ENCODE measurements around the gene IDH1. TPM values are rescaled to one million over a fixed set of nuclear protein-coding genes. Genes with fewer than 3 reads are reported as not detected.

IDH1 gene
- total and polyA plus RNA-seq, 7 experiments from 2014 or later = 1.8 to 26.4 (median 16.0) TPM

- H3K27ac Mint-ChIP-seq = peak overlapping the region in 4 of 9 donors; percentile 0 to 58 (median 40)
- H3K4me1 Mint-ChIP-seq = peaks cover 17 to 60% (median 55%) of the 10 kb centered on the region in 7 donors
- Histone ChIP-seq H3K9me3 (ENCODE audit: control insufficient read depth in 2 of 3, low read length in 3 of 3) (no peaks in the 10 kb centered on the region), H3K4me3 (ENCODE audit: low read length) (no peak overlapping the region), H3K36me3 (ENCODE audit: control insufficient read depth in 2 of 3, insufficient read depth in 3 of 3, low read length in 3 of 3) (peaks cover 5 to 35% (median 6%) of the 10 kb centered on the region in 3 experiments), H3K27ac (ENCODE audit: low read depth, low read length) (no peak overlapping the region), H3K4me1 (ENCODE audit: control insufficient read depth in 2 of 2, insufficient read depth in 2 of 2, low read length in 2 of 2) (peaks cover 0 to 3% of the 10 kb centered on the region in 2 donors), H3K27me3 (ENCODE audit: control insufficient read depth in 2 of 2, insufficient read depth in 2 of 2, low read length in 2 of 2) (no peaks in the 10 kb centered on the region)
- peaks cover 23 to 74% (median 54%) of the 10 kb centered on the region in 5 donors for H3K36me3 Mint-ChIP-seq
- CTCF ChIA-PET = no interaction called here
- ATAC-seq (no peak), DNase-seq (no peak)
- POLR2A ChIA-PET = no interaction called here
- no peaks in the 10 kb centered on the region for H3K27me3 Mint-ChIP-seq
- H3K4me3 Mint-ChIP-seq = no peak overlapping the region
- peaks cover 0 to 12% (median 5%) of the 10 kb centered on the region in 11 donors for H3K9me3 Mint-ChIP-seq
- intact Hi-C loops (cut with micrococcal nuclease) = no loop called here
These were observed 39.7 kb upstream of the IDH1 start for GRCh38 chr2:208294482-208295024.

GRCh38 chr2:208285853-208286252, 31.0 kb upstream of the IDH1 start:
- peaks cover 0 to 13% (median 6%) of the 10 kb centered on the region in 11 donors for H3K9me3 Mint-ChIP-seq
- ChIA-PET POLR2A (no interaction called here), CTCF (no interaction called here)
- Histone ChIP-seq H3K9me3 (ENCODE audit: control insufficient read depth in 2 of 3, low read length in 3 of 3) (no peaks in the 10 kb centered on the region), H3K27me3 (ENCODE audit: control insufficient read depth in 2 of 2, insufficient read depth in 2 of 2, low read length in 2 of 2) (no peaks in the 10 kb centered on the region), H3K27ac (ENCODE audit: low read depth, low read length) (no peak overlapping the region), H3K4me3 (ENCODE audit: low read length) (no peak overlapping the region), H3K36me3 (ENCODE audit: control insufficient read depth in 2 of 3, insufficient read depth in 3 of 3, low read length in 3 of 3) (peaks cover 5 to 63% (median 15%) of the 10 kb centered on the region in 3 experiments), H3K4me1 (ENCODE audit: control insufficient read depth in 2 of 2, insufficient read depth in 2 of 2, low read length in 2 of 2) (no peaks in the 10 kb centered on the region)
- H3K4me1 Mint-ChIP-seq = peaks cover 6 to 15% (median 11%) of the 10 kb centered on the region in 7 donors
- intact Hi-C loops (cut with micrococcal nuclease) = no loop called here
- no peaks in the 10 kb centered on the region for H3K27me3 Mint-ChIP-seq
- ATAC-seq (no peak), DNase-seq (no peak)
- no peak overlapping the region for H3K27ac Mint-ChIP-seq
- peaks cover 18 to 70% (median 53%) of the 10 kb centered on the region in 5 donors for H3K36me3 Mint-ChIP-seq
- H3K4me3 Mint-ChIP-seq = no peak overlapping the region

GRCh38 chr2:208280933-208281332, 26.1 kb upstream of the IDH1 start:
- Histone ChIP-seq H3K4me1 (ENCODE audit: control insufficient read depth in 2 of 2, insufficient read depth in 2 of 2, low read length in 2 of 2) (no peaks in the 10 kb centered on the region), H3K4me3 (ENCODE audit: low read length) (no peak overlapping the region), H3K36me3 (ENCODE audit: control insufficient read depth in 2 of 3, insufficient read depth in 3 of 3, low read length in 3 of 3) (peaks cover 17 to 74% (median 21%) of the 10 kb centered on the region in 3 experiments), H3K27me3 (ENCODE audit: control insufficient read depth in 2 of 2, insufficient read depth in 2 of 2, low read length in 2 of 2) (no peaks in the 10 kb centered on the region), H3K9me3 (ENCODE audit: control insufficient read depth in 2 of 3, low read length in 3 of 3) (no peaks in the 10 kb centered on the region), H3K27ac (ENCODE audit: low read depth, low read length) (no peak overlapping the region)
- H3K27ac Mint-ChIP-seq = peak overlapping the region in 6 of 9 donors; percentile 3 to 47 (median 40)
- DNase-seq (no peak), ATAC-seq (no peak)
- H3K27me3 Mint-ChIP-seq = no peaks in the 10 kb centered on the region
- intact Hi-C loops (cut with micrococcal nuclease) = no loop called here
- peaks cover 12 to 75% (median 65%) of the 10 kb centered on the region in 5 donors for H3K36me3 Mint-ChIP-seq
- ChIA-PET POLR2A (no interaction called here), CTCF (no interaction called here)
- no peak overlapping the region for H3K4me3 Mint-ChIP-seq
- H3K4me1 Mint-ChIP-seq = peaks cover 7 to 37% (median 23%) of the 10 kb centered on the region in 7 donors
- H3K9me3 Mint-ChIP-seq = peaks cover 0 to 2% (median 0%) of the 10 kb centered on the region in 11 donors

DNA sequence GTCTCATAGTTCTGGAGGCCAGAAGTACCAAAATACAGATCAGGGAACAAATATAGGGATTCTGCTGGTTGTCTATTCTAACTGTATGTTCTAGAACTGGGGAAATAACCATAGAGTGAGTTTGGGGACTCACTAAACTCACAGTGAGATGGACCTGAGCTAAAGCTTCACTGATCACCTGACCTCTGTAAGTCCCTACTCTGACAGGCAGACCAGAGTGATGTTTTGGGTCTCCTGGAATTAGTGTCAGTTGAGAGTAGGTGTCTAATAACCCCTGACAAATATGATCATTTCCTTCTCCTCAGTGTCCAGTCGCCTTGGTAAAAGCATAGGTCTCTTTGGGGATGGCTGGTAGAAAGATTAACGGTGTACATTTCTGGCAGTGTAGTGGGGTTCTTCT, 25.4 kb upstream of the IDH1 start:
- Histone ChIP-seq H3K9me3 (ENCODE audit: control insufficient read depth in 2 of 3, low read length in 3 of 3) (no peaks in the 10 kb centered on the region), H3K4me1 (ENCODE audit: control insufficient read depth in 2 of 2, insufficient read depth in 2 of 2, low read length in 2 of 2) (no peaks in the 10 kb centered on the region), H3K27ac (ENCODE audit: low read depth, low read length) (no peak overlapping the region), H3K4me3 (ENCODE audit: low read length) (no peak overlapping the region), H3K27me3 (ENCODE audit: control insufficient read depth in 2 of 2, insufficient read depth in 2 of 2, low read length in 2 of 2) (no peaks in the 10 kb centered on the region), H3K36me3 (ENCODE audit: control insufficient read depth in 2 of 3, insufficient read depth in 3 of 3, low read length in 3 of 3) (peaks cover 20 to 76% (median 21%) of the 10 kb centered on the region in 3 experiments)
- no peak overlapping the region for H3K4me3 Mint-ChIP-seq
- peaks cover 6 to 38% (median 26%) of the 10 kb centered on the region in 7 donors for H3K4me1 Mint-ChIP-seq
- CTCF ChIA-PET = no interaction called here
- H3K27me3 Mint-ChIP-seq = no peaks in the 10 kb centered on the region
- H3K9me3 Mint-ChIP-seq = peaks cover 0 to 2% (median 0%) of the 10 kb centered on the region in 11 donors
- intact Hi-C loops (cut with micrococcal nuclease) = no loop called here
- peak overlapping the region in 3 of 9 donors; percentile 38 to 76 (median 40) for H3K27ac Mint-ChIP-seq
- peaks cover 7 to 76% (median 66%) of the 10 kb centered on the region in 5 donors for H3K36me3 Mint-ChIP-seq
- POLR2A ChIA-PET = no interaction called here
- ATAC-seq = no peak
- DNase-seq = no peak

DNA sequence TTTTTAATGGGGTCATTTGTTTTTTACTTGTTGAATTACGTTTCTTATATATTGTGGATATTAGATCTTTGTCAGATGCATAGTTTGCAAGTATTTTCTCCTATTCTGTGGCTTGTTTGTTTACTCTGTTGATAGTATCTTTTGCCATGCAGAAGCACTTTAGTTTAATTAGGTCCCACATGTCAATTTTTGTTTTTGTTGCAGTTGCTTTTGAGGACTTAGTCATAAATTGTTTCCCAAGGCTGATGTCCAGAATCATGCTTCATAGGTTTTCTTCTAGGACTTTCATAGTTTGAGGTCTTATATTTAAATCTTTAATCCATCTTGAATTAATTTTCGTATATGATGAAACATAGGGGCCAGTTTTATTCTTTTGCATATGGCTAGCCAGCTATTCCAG, 24.4 kb upstream of the IDH1 start:
- no peak overlapping the region for H3K27ac Mint-ChIP-seq
- ATAC-seq (no peak), DNase-seq (no peak)
- no peak overlapping the region for H3K4me3 Mint-ChIP-seq
- peaks cover 9 to 44% (median 30%) of the 10 kb centered on the region in 7 donors for H3K4me1 Mint-ChIP-seq
- no peaks in the 10 kb centered on the region for H3K27me3 Mint-ChIP-seq
- Histone ChIP-seq H3K27me3 (ENCODE audit: control insufficient read depth in 2 of 2, insufficient read depth in 2 of 2, low read length in 2 of 2) (no peaks in the 10 kb centered on the region), H3K9me3 (ENCODE audit: control insufficient read depth in 2 of 3, low read length in 3 of 3) (no peaks in the 10 kb centered on the region), H3K4me3 (ENCODE audit: low read length) (no peak overlapping the region), H3K36me3 (ENCODE audit: control insufficient read depth in 2 of 3, insufficient read depth in 3 of 3, low read length in 3 of 3) (peaks cover 20 to 84% (median 21%) of the 10 kb centered on the region in 3 experiments), H3K27ac (ENCODE audit: low read depth, low read length) (no peak overlapping the region), H3K4me1 (ENCODE audit: control insufficient read depth in 2 of 2, insufficient read depth in 2 of 2, low read length in 2 of 2) (no peaks in the 10 kb centered on the region)
- ChIA-PET POLR2A (interaction anchor here (1.3 kb wide), 1 partner anchor 13 kb away, joined by 5 read pairs; the partner anchor contains the start of gene PIKFYVE), CTCF (no interaction called here)
- H3K36me3 Mint-ChIP-seq = peaks cover 9 to 83% (median 73%) of the 10 kb centered on the region in 5 donors
- peaks cover 0 to 2% (median 0%) of the 10 kb centered on the region in 11 donors for H3K9me3 Mint-ChIP-seq
- intact Hi-C loops (cut with micrococcal nuclease) = no loop called here

GRCh38 chr2:208278549-208278948, 23.7 kb upstream of the IDH1 start:
- H3K4me1 Mint-ChIP-seq = peaks cover 13 to 51% (median 35%) of the 10 kb centered on the region in 7 donors
- intact Hi-C loops (cut with micrococcal nuclease) = no loop called here

More at GRCh38 chr2:208278549-208278948, 23.7 kb upstream of the IDH1 start:
- no peak overlapping the region for H3K27ac ChIP-seq (ENCODE audit: low read depth, low read length)
- H3K36me3 ChIP-seq (ENCODE audit: control insufficient read depth in 2 of 3, insufficient read depth in 3 of 3, low read length in 3 of 3) = peaks cover 20 to 89% (median 21%) of the 10 kb centered on the region in 3 experiments
- no peaks in the 10 kb centered on the region for H3K9me3 ChIP-seq (ENCODE audit: control insufficient read depth in 2 of 3, low read length in 3 of 3)
- peaks cover 14 to 88% (median 79%) of the 10 kb centered on the region in 5 donors for H3K36me3 Mint-ChIP-seq
- no peaks in the 10 kb centered on the region for H3K27me3 Mint-ChIP-seq
- DNase-seq (no peak), ATAC-seq (no peak)
- H3K9me3 Mint-ChIP-seq = peaks cover 0 to 2% (median 0%) of the 10 kb centered on the region in 11 donors
- POLR2A ChIA-PET = interaction anchor here (1.3 kb wide), 1 partner anchor 12 kb away, joined by 5 read pairs; the partner anchor contains the start of gene PIKFYVE
- no peak overlapping the region for H3K4me3 ChIP-seq (ENCODE audit: low read length)
- CTCF ChIA-PET = interaction anchor here (0.6 kb wide), 1 partner anchor 26 kb away, joined by 3 read pairs; no protein-coding TSS in a partner anchor
- H3K27ac Mint-ChIP-seq = no peak overlapping the region
- no peak overlapping the region for H3K4me3 Mint-ChIP-seq
- no peaks in the 10 kb centered on the region for H3K4me1 ChIP-seq (ENCODE audit: control insufficient read depth in 2 of 2, insufficient read depth in 2 of 2, low read length in 2 of 2)
- no peaks in the 10 kb centered on the region for H3K27me3 ChIP-seq (ENCODE audit: control insufficient read depth in 2 of 2, insufficient read depth in 2 of 2, low read length in 2 of 2)
